Lower leg skin (tissue), 4 donors: ENCODE results near the gene KLHL21. TPM values are rescaled to one million over a fixed set of nuclear protein-coding genes. Genes with fewer than 3 reads are reported as not detected.

Source experiments
- DNase-seq, 2 donors: peaks; one replicate each; pipeline ENCODE4 v3.0.0-alpha.2; 2019; ENCODE audit warnings: low spot score in 2 of 2
- H3K4me3 ChIP-seq: fragments of 200-600 bp; sonication (generic); 2 replicates; pipeline ENCODE4 v1.5.1; 2017; ENCODE audit warnings: mild to moderate bottlenecking, low read depth; ENCODE audit not compliant: poor library complexity, severe bottlenecking
- CTCF ChIP-seq, 3 donors: fragments of 450-650 bp; IDR thresholded peaks; one replicate each; pipeline ENCODE4 v1.5.1; 2016; ENCODE audit warnings: antibody characterized with exemption in 3 of 3, mild to moderate bottlenecking in 3 of 3, moderate library complexity in 2 of 3
- POLR2A ChIP-seq, 2 donors: fragments of 450-650 bp; IDR thresholded peaks; one replicate each; pipeline ENCODE4 v1.6.1; 2016 to 2017; ENCODE audit warnings: antibody characterized with exemption in 2 of 2, mild to moderate bottlenecking in 1 of 2, moderate library complexity in 1 of 2
- WGBS, 2 donors: methylation state at CpG; one replicate each; pipeline ENCODE4 v1.1.5; 2018; 5-methylcytosine and 5-hydroxymethylcytosine counted together
- intact Hi-C: fragments of 100-400 bp; cut with DNase I; formaldehyde crosslinking; loops from one replicate; pipeline ENCODE4 v1.15.0; 2023; ENCODE audit warnings: low total_unique reads
- total RNA-seq, 4 donors: library from RNA; depleted of rRNA; stranded (reverse); fragments of >200 nt; gene quantifications; one replicate each; pipeline ENCODE4 v1.1.0, GENCODE V29; 2016

KLHL21 gene
- total RNA-seq, 4 donors from 2014 or later: 89.6 to 147 (median 130) TPM

GRCh38 chr1:6592865-6593593, 9.6 kb downstream of the KLHL21 start:
- no peak overlapping the region for H3K4me3 ChIP-seq
- intact Hi-C loops: no loop called here
- DNase-seq: no peak
- TF ChIP-seq CTCF (IDR thresholded peaks at IDR 0.05) (no peak), POLR2A (IDR thresholded peaks at IDR 0.05) (no peak)
- WGBS, 2 donors: 83 to 88% methylated on average over 27 to 38 of the region's 38 CpGs

- H3K4me3 ChIP-seq: no peak overlapping the region
- DNase-seq: no peak
- TF ChIP-seq CTCF (IDR thresholded peaks at IDR 0.05) (no peak), POLR2A (IDR thresholded peaks at IDR 0.05) (no peak)
- intact Hi-C loops: no loop called here
- WGBS, 2 donors: 42 to 43% methylated on average over 5 of the region's 5 CpGs
Measured at GRCh38 chr1:6592441-6592840, 10.2 kb downstream of the KLHL21 start.

- WGBS, 2 donors: 70 to 100% methylated on average over 3 of the region's 6 CpGs
- intact Hi-C loops: no loop called here
- no peak overlapping the region for H3K4me3 ChIP-seq
- no peak for DNase-seq
- no peak for TF ChIP-seq CTCF (IDR thresholded peaks at IDR 0.05)
- TF ChIP-seq POLR2A (IDR thresholded peaks at IDR 0.05): no peak
Measured at GRCh38 chr1:6591644-6592043, 11.0 kb downstream of the KLHL21 start.

GRCh38 chr1:6591222-6591621, 11.4 kb downstream of the KLHL21 start:
- 76 to 79% methylated on average over 13 of the region's 13 CpGs for WGBS, 2 donors
- no peak for TF ChIP-seq CTCF (IDR thresholded peaks at IDR 0.05)
- TF ChIP-seq POLR2A (IDR thresholded peaks at IDR 0.05): no peak
- DNase-seq: no peak
- H3K4me3 ChIP-seq: no peak overlapping the region
- intact Hi-C loops: no loop called here

GRCh38 chr1:6590046-6590445, 12.6 kb downstream of the KLHL21 start:
- WGBS, 2 donors: 81 to 84% methylated on average over 7 of the region's 7 CpGs
- intact Hi-C loops: no loop called here
- no peak for DNase-seq
- no peak for TF ChIP-seq CTCF (IDR thresholded peaks at IDR 0.05)
- no peak for TF ChIP-seq POLR2A (IDR thresholded peaks at IDR 0.05)
- no peak overlapping the region for H3K4me3 ChIP-seq
